Rectal smooth muscle tissue (tissue), 1 donor: Measurements from ENCODE around the gene EWSR1.

Source experiments
- H3K27ac ChIP-seq: one replicate; pipeline ENCODE4 v1.7.0; 2013; ENCODE audit warnings: low read depth, low read length, inconsistent platforms
- H3K27me3 ChIP-seq: one replicate; pipeline ENCODE4 v1.7.0; 2013; ENCODE audit warnings: low read length; ENCODE audit not compliant: control insufficient read depth, insufficient read depth
- H3K36me3 ChIP-seq: one replicate; pipeline ENCODE4 v1.7.0; 2013; ENCODE audit warnings: low read length; ENCODE audit not compliant: control insufficient read depth, insufficient read depth
- H3K4me1 ChIP-seq: one replicate; pipeline ENCODE4 v1.7.0; 2013; ENCODE audit warnings: low read length; ENCODE audit not compliant: control insufficient read depth, insufficient read depth
- H3K4me3 ChIP-seq: one replicate; pipeline ENCODE4 v1.7.0; 2013; ENCODE audit warnings: low read length
- H3K9ac ChIP-seq: one replicate; pipeline ENCODE4 v1.7.0; 2013; ENCODE audit warnings: low read length

Gene EWSR1

DNA sequence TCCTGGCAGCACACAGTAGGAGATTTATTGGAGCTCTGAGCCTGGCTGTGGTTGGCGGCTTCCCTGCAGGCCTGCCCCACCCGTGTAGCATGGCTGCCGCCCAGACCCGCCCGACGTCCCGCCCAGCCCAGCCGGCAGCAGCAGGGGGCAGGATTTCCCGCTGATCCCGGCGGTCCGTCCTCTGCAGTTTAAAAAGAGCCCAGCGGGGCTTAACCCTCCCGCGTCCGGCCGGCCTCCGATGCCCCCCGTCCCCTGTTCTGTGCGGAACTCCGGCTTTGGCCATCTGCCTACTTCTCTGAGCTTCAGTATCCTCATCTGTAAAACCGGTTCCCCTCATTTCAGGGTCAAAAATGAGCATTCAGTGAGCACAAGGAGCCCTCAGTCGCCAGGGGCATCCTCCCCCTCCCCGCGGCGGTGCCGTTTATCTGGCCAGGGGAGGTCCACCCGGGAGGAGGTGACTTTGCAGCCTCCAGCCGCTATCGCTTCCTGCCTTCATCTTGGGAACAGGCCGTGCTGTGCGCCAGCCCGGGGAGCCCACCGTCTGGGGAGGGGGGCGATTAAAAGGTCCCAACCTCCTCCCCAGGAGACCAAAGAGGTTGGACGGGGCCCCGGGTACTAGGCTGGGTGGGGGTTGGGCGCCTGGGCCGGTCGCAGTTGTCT lies 38.2 kb downstream of the EWSR1 start, which contains the start of gene GAS2L1:
GAS2L1 (plus strand) TSS at position 476 of the 660 bp plus-strand sequence. CDS start 1,456 bp downstream, outside the sequence.
- no peaks in the 10 kb centered on the region for H3K27me3 ChIP-seq
- peaks cover 35% of the 10 kb centered on the region for H3K4me1 ChIP-seq
- peak within 1 kb of the TSS; percentile 82 for H3K27ac ChIP-seq
- H3K4me3 ChIP-seq = peak within 1 kb of the TSS; percentile 93
- no peaks in the 10 kb centered on the region for H3K36me3 ChIP-seq
- peak within 1 kb of the TSS; percentile 62 for H3K9ac ChIP-seq

DNA sequence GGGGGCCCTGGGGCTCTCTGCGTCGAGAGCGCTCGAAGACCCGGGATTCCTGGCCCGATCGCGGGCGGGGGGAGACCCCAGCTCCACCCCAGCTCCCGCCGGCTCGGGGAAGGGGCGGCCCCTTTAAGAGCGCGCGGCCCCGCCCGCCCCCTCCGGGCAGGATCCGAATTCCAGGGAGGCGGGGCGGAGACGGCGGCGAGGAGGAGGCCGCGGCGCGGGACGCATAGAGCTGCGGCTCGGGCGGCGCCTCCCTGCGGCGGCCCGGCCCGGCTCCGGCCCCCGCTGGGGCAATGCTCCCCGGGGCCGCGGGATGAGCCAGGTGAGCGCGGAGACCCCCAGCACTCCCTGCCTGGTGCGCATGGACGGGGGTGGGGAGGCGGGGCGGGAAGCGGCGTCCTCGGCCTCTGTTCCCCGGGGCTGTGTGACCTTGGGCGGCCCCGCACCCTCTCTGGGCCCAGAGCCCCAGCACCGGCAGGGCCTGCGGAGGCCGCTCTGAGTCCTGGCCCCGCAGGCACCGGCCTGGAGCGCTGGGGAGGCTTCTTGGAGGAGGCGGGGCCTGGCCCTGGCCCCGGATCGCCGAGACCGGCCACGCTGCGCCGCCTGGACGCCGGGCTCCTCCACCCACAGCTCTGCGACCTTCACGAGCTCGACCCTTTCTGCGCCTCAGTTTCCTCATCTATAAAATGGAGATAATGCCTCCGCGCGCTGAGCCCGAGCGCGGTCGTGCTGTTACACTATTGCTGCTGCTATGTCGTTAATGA lies 38.9 kb downstream of the EWSR1 start:
- peak overlapping the region; percentile 62 for H3K9ac ChIP-seq
- H3K27ac ChIP-seq = peak overlapping the region; percentile 82
- H3K4me3 ChIP-seq = peak overlapping the region; percentile 93
- H3K27me3 ChIP-seq = no peaks in the 10 kb centered on the region
- no peaks in the 10 kb centered on the region for H3K36me3 ChIP-seq
- peaks cover 35% of the 10 kb centered on the region for H3K4me1 ChIP-seq

DNA sequence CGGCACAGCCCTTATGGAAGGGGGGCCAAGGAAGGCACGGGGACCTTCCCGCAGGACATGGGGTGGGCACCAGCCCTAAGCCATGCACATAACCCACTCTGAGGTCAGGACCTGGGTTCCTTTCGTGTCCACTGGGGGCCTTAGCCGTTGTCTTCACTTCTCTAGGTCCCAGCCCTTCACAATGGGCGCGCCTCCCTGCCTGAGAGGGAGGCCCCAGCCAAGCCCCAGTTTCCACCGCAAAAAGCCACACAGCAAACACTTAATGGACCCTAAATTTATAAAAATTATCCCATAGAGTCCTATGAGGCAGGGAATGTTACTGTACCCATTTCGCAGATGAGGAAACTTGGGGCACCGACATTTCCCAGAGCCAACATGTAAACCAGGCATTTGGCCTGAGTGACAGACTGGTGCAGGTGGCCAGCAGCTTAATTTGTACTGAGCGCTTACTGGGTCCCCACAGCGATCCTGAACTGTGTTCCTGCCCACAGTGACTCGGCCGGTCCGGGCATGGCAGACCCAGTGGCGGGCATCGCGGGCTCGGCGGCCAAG lies 39.6 kb downstream of the EWSR1 start:
- Histone ChIP-seq H3K4me1 (peaks cover 35% of the 10 kb centered on the region), H3K27ac (peak overlapping the region; percentile 82), H3K27me3 (no peaks in the 10 kb centered on the region), H3K36me3 (no peaks in the 10 kb centered on the region), H3K4me3 (peak overlapping the region; percentile 93), H3K9ac (peak overlapping the region; percentile 62)

DNA sequence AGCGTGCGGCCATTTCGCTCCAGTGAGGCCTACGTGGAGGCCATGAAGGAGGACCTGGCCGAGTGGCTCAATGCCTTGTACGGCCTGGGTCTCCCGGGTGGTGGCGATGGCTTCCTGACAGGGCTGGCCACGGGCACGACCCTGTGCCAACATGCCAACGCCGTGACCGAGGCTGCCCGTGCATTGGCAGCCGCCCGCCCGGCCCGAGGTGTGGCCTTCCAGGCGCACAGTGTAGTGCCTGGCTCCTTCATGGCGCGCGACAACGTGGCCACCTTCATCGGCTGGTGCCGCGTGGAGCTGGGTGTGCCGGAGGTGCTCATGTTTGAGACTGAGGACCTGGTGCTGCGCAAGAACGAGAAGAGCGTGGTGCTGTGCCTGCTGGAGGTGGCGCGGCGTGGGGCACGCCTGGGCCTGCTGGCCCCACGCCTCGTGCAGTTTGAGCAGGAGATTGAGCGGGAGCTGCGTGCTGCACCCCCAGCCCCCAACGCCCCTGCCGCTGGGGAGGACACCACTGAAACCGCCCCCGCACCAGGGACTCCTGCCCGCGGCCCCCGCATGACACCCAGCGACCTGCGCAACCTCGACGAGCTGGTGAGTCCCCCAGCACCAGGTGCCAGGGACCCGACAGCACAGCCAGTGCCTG lies 40.2 kb downstream of the EWSR1 start:
- no peaks in the 10 kb centered on the region for H3K36me3 ChIP-seq
- H3K27ac ChIP-seq = peak overlapping the region; percentile 82
- H3K4me1 ChIP-seq = peaks cover 36% of the 10 kb centered on the region
- H3K4me3 ChIP-seq = peak overlapping the region; percentile 93
- peaks cover 4% of the 10 kb centered on the region for H3K27me3 ChIP-seq
- H3K9ac ChIP-seq = no peak overlapping the region

DNA sequence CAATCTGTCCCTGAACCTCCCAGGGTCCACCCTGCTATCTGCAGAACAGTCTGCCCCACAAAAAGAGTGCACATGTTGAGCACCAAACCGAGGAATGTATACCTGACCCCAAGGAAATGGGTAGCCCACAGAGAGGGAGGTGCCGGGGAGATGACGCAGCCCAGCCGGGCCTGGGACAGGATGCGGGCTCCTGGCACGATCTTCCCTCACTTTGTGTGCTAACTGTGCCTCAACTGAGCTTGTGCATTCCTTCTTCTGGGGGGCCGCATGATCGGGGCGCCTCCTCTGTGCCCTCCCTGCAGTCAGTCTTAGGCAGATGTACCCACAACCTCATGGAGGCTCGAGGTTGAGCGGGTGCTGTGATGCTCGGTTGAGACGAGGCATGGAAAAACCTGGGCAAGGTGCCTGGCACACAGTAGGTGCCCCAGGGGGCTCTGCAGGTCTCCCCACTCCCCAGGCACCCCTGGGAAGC lies 40.8 kb downstream of the EWSR1 start:
- Histone ChIP-seq H3K9ac (no peak overlapping the region), H3K27ac (peak overlapping the region; percentile 82), H3K27me3 (peaks cover 5% of the 10 kb centered on the region), H3K4me1 (peaks cover 39% of the 10 kb centered on the region), H3K36me3 (no peaks in the 10 kb centered on the region), H3K4me3 (peak overlapping the region; percentile 37)

DNA sequence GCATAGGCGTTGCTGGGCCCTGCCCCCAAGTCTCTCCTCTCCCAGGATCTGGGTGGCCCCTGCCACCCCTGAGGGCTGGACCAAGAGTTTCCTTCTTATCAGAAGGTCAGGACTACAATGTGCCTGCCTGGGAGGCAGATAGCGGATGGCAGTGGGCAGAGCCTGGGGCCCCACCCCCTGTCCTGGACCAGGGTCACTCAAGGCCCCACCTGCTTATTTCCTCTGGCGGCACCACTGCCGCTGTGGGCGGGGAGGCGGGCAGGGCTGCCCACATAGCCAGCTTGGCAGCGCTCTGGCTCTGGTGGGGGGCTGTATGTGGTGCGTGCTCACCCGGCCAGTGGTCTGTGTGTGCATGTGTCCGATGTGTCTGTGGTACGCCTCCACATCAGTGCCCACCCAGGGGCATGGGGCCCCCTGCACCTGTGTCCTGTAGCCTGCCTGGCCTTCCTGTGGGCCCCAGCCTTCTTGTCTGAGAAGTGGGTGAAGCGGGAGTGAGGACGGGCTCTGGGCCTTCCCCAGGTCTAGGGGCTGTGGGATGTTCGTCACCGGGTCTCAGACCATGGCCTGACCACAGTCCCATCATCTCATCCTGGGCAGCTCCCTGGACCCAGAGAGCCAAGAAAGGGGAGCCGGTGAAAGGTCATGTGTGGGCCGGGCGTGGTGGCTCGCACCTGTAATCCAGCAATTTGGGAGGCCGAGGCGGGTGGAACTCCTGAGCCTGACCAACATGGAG lies 41.4 kb downstream of the EWSR1 start:
- Histone ChIP-seq H3K4me3 (peak overlapping the region; percentile 37), H3K4me1 (peaks cover 44% of the 10 kb centered on the region), H3K36me3 (no peaks in the 10 kb centered on the region), H3K9ac (no peak overlapping the region), H3K27ac (peak overlapping the region; percentile 82), H3K27me3 (peaks cover 12% of the 10 kb centered on the region)

DNA sequence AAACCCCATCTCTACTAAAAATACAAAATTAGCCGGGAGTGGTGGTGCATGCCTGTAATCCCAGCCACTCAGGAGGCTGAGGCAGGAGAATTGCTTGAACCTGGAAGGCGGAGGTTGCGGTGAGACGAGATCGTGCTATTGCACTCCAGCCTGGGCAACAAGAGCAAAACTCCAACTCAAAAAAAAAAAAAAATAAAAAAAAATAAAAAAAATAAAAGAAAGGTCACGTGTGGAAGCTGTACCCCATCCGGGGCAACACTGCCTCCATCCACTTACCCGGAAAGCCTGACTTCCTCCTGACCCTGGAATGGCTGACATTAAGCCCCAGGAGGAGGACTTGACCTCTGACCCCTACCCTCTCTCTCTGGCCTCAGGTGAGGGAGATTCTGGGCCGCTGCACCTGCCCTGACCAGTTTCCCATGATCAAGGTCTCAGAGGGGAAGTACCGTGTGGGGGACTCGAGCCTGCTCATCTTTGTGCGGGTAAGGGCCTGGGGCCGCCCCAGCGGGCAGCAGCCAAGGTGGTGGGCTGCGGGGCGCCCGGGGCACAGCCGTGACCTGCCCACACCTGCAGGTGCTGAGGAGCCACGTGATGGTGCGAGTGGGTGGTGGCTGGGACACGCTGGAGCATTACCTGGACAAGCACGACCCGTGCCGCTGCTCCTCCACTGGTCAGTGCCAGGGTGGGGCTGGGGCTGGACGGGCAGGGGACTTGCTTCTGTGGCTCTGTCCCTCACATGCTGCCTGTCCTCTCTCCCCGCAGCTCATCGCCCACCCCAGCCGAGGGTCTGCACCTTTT lies 42.2 kb downstream of the EWSR1 start:
- no peak overlapping the region for H3K9ac ChIP-seq
- H3K27ac ChIP-seq = peak overlapping the region; percentile 82
- peaks cover 16% of the 10 kb centered on the region for H3K27me3 ChIP-seq
- H3K4me3 ChIP-seq = peak overlapping the region; percentile 7
- H3K4me1 ChIP-seq = peaks cover 44% of the 10 kb centered on the region
- no peaks in the 10 kb centered on the region for H3K36me3 ChIP-seq

DNA sequence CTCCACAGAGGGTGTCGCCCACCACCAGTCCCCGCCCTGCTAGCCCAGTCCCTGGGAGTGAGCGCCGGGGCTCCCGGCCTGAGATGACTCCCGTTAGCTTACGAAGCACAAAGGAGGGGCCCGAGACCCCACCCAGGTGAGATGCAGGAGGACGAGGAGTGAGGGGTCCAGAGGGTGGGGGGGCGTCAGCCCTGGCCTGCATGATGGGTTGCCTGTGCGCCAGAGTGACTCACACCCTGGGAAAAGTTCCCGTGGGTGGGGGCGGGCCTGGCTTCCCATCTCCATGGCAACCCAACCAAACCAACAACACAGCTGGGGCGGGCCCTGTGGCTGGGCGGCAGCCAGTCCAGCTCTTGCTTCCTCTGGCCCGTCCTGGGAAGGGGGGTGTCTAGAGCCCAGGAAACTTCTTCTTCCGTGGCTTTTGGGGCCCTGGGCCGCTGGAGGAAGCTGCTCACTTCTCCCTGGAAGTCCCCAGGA lies 42.8 kb downstream of the EWSR1 start:
- H3K27me3 ChIP-seq = peaks cover 19% of the 10 kb centered on the region
- H3K27ac ChIP-seq = peak overlapping the region; percentile 84
- H3K4me1 ChIP-seq = peaks cover 43% of the 10 kb centered on the region
- H3K4me3 ChIP-seq = peak overlapping the region; percentile 55
- H3K36me3 ChIP-seq = no peaks in the 10 kb centered on the region
- no peak overlapping the region for H3K9ac ChIP-seq

DNA sequence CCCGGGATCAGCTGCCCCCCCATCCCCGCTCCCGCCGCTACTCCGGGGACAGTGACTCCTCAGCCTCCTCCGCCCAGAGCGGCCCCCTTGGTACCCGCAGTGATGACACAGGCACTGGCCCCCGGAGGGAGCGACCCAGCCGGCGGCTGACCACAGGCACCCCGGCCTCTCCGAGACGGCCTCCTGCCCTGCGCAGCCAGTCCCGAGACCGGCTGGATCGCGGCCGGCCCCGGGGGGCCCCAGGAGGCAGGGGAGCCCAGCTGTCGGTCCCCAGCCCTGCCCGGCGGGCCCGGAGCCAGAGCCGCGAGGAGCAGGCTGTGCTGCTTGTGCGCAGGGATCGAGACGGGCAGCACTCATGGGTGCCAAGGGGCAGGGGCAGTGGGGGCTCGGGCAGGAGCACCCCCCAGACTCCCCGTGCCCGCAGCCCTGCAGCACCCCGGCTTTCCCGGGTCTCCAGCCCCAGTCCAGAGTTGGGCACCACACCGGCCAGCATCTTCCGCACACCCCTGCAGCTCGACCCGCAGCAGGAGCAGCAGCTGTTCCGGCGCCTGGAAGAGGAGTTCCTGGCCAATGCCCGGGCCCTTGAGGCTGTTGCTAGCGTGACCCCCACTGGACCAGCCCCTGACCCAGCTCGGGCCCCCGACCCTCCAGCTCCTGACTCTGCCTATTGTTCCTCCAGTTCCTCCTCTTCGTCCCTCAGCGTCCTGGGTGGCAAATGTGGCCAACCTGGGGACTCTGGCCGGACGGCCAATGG lies 43.6 kb downstream of the EWSR1 start:
- peak overlapping the region; percentile 84 for H3K27ac ChIP-seq
- H3K4me3 ChIP-seq = peak overlapping the region; percentile 55
- H3K4me1 ChIP-seq = peaks cover 42% of the 10 kb centered on the region
- H3K9ac ChIP-seq = no peak overlapping the region
- peaks cover 25% of the 10 kb centered on the region for H3K27me3 ChIP-seq
- no peaks in the 10 kb centered on the region for H3K36me3 ChIP-seq

DNA sequence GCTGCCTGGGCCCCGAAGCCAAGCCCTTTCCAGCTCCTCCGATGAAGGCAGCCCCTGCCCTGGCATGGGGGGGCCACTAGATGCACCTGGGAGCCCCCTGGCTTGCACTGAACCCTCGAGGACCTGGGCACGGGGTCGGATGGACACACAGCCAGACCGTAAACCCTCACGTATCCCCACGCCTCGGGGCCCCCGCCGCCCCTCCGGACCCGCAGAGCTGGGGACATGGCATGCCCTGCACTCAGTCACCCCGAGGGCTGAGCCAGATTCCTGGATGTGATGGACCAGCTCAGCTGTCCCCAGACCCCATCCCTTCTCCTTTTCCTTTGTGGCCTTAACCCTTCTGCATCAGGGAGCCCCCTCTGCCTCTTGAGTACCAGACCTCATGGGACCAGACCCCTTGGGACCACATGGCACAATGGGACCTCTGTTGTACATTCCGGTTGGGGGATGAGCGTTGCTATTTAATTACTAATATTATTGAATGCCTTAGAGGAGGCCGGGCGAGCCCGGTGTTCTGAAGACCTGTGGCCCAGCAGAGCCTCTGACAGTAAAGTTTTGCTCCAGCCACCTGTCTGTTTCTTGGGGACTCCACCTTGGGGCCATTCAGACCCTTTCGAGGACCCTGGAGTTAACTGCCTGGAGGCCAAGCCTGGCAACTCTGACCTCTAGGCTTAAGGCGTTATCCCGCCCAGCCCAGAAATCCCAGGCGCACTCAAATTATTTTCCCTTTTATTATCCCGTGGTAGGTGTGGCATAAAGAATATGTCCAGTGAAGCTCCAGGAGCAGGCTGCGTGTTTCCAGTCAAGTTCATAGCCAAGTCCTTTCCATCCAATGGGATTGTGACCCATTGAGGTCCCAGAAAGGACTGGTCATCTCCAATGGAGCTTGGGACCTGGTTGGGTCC lies 44.4 kb downstream of the EWSR1 start:
- H3K27ac ChIP-seq = no peak overlapping the region

More for the DNA sequence above, 44.4 kb downstream of the EWSR1 start:
- Histone ChIP-seq H3K9ac (no peak overlapping the region), H3K27me3 (peaks cover 29% of the 10 kb centered on the region), H3K36me3 (no peaks in the 10 kb centered on the region), H3K4me1 (peaks cover 41% of the 10 kb centered on the region), H3K4me3 (peak overlapping the region; percentile 21)
